Measurements from ENCODE around the gene C5.

C5 gene

DNA sequence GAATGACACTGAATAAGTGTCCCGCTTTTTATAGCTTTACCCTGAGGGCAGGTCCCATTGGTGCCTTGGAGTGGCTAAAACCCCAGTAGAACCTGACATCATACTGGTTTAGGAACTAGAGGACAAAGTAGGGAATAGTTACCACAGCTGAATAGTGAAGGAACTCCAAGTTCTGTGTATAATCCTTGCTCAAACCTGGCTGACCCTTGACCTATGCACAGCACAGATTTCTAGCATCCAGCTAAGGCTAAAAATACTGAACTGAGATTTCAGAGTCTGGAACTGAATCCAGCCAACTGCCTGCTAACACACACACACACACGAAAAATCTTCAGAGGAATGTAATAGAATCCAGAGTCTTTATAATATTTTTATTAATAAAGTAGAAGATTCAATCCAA is 50.8 kb downstream of the C5 start:
- TF ChIP-seq, protein P1, sequence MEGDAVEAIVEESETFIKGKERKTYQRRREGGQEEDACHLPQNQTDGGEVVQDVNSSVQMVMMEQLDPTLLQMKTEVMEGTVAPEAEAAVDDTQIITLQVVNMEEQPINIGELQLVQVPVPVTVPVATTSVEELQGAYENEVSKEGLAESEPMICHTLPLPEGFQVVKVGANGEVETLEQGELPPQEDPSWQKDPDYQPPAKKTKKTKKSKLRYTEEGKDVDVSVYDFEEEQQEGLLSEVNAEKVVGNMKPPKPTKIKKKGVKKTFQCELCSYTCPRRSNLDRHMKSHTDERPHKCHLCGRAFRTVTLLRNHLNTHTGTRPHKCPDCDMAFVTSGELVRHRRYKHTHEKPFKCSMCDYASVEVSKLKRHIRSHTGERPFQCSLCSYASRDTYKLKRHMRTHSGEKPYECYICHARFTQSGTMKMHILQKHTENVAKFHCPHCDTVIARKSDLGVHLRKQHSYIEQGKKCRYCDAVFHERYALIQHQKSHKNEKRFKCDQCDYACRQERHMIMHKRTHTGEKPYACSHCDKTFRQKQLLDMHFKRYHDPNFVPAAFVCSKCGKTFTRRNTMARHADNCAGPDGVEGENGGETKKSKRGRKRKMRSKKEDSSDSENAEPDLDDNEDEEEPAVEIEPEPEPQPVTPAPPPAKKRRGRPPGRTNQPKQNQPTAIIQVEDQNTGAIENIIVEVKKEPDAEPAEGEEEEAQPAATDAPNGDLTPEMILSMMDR (IDR thresholded peaks at IDR 0.05) = no peak
- no peak for DNase-seq
- Mint-ChIP-seq H3K36me3 (ENCODE audit: low read depth) (no peaks in the 10 kb centered on the region), H3K4me1 (no peaks in the 10 kb centered on the region), H3K4me3 (no peak overlapping the region), H3K27me3 (ENCODE audit: low read depth, poor library complexity) (peaks cover 10% of the 10 kb centered on the region), H3K27ac (no peak overlapping the region), H3K9me3 (no peaks in the 10 kb centered on the region)

- no peaks in the 10 kb centered on the region for H3K36me3 Mint-ChIP-seq (ENCODE audit: low read depth)
- DNase-seq = no peak
- H3K4me1 Mint-ChIP-seq = no peaks in the 10 kb centered on the region
- no peaks in the 10 kb centered on the region for H3K9me3 Mint-ChIP-seq
- no peak overlapping the region for H3K4me3 Mint-ChIP-seq
- H3K27ac Mint-ChIP-seq = no peak overlapping the region
- TF ChIP-seq, protein P1 (IDR thresholded peaks at IDR 0.05) = no peak
- H3K27me3 Mint-ChIP-seq (ENCODE audit: low read depth, poor library complexity) = peaks cover 10% of the 10 kb centered on the region
These were observed 52.0 kb downstream of the C5 start for GRCh38 chr9:120998111-120998510.

DNA sequence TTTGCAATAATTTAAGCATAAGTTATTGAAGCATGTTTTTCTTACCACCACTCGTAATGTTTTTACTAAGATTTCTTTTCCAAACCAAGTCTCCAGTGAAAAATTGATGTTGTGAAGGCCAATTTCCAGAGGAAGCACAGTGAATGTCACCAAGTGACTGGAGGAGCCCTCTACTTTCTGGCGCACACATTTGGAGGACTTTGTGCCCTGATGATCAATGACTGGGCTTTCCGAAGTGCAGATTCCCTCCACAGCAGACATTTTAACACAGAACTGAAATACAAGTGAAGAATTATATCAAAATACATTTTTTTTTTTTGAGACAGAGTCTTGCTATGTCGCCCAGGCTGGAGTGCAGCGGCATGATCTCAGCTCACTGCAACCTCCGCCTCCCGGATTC is 52.6 kb downstream of the C5 start:
- Mint-ChIP-seq H3K9me3 (no peaks in the 10 kb centered on the region), H3K27me3 (ENCODE audit: low read depth, poor library complexity) (peaks cover 7% of the 10 kb centered on the region), H3K27ac (no peak overlapping the region), H3K4me1 (no peaks in the 10 kb centered on the region), H3K4me3 (no peak overlapping the region), H3K36me3 (ENCODE audit: low read depth) (no peaks in the 10 kb centered on the region)
- TF ChIP-seq, protein P1 (IDR thresholded peaks at IDR 0.05) = no peak
- DNase-seq = no peak

DNA sequence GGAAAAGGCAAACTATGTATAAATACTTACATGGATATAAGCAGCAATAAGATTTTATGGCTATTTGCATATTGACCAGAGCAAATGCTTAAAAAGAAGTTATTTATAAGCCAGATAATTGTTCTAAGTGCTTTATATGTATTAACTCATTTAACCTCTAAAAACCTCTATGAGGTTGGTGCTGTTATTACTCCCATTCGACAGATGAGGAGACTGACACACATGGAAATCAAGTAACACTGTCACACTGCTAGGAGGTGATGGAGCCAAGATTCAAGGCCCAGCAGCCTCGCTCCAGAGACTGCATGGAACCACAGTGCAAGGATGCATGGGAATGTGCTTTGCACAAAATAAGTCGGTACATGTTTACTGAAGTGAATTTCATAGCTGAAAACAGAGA is 53.7 kb downstream of the C5 start:
- H3K4me1 Mint-ChIP-seq = no peaks in the 10 kb centered on the region
- no peaks in the 10 kb centered on the region for H3K36me3 Mint-ChIP-seq (ENCODE audit: low read depth)
- no peak overlapping the region for H3K27ac Mint-ChIP-seq
- H3K27me3 Mint-ChIP-seq (ENCODE audit: low read depth, poor library complexity) = peaks cover 4% of the 10 kb centered on the region
- H3K9me3 Mint-ChIP-seq = no peaks in the 10 kb centered on the region
- H3K4me3 Mint-ChIP-seq = no peak overlapping the region
- TF ChIP-seq, protein P1 (IDR thresholded peaks at IDR 0.05) = no peak
- no peak for DNase-seq

GRCh38 chr9:120989065-120989464 is 61.0 kb downstream of the C5 start:
- H3K27ac Mint-ChIP-seq = no peak overlapping the region

DNA sequence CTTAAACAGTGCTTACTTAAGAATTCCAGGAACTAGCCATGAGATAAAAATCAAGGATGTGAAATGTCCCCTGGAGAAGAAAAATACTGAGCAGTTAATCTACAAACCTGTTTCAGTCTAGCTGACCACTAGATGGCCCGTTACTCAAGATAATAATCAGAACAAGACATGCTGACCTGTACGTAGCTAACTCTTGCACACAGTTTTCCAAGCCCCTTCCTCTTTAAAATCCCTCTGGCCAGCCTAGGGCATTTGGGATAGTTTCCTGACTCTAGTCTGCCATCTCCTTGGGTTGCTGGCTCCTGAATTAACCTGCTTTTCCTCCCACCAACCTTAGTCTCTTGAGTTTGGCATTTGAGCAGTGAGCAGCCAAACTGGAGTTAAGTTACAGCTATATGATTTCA is 64.3 kb downstream of the C5 start:
- Mint-ChIP-seq H3K4me1 (peaks cover 12% of the 10 kb centered on the region), H3K36me3 (ENCODE audit: low read depth) (no peaks in the 10 kb centered on the region), H3K27ac (no peak overlapping the region), H3K4me3 (no peak overlapping the region), H3K27me3 (ENCODE audit: low read depth, poor library complexity) (peaks cover 12% of the 10 kb centered on the region), H3K9me3 (no peaks in the 10 kb centered on the region)
- no peak for DNase-seq
- TF ChIP-seq, protein P1 (IDR thresholded peaks at IDR 0.05) = peak; percentile 50

More at GRCh38 chr9:120989065-120989464, 61.0 kb downstream of the C5 start:
- Mint-ChIP-seq H3K27me3 (ENCODE audit: low read depth, poor library complexity) (peaks cover 8% of the 10 kb centered on the region), H3K4me3 (no peak overlapping the region), H3K9me3 (no peaks in the 10 kb centered on the region), H3K4me1 (no peaks in the 10 kb centered on the region), H3K36me3 (ENCODE audit: low read depth) (no peaks in the 10 kb centered on the region)
- no peak for DNase-seq
- TF ChIP-seq, protein P1 (IDR thresholded peaks at IDR 0.05) = no peak

All from nephron progenitor cell (in vitro differentiated cells).